H1 (cell line): ENCODE measurements around the gene CMSS1. TPM values are rescaled to one million over a fixed set of nuclear protein-coding genes. Genes with fewer than 3 reads are reported as not detected.

Experiments used
- CTCF ChIA-PET: fragments of 300-600 bp; sonication (Branson Sonifier 250); formaldehyde crosslinking; loops from one replicate; lab custom pipeline; 2021; ENCODE audit not compliant: partially characterized antibody; lab: Charles Lee
- POLR2A ChIA-PET: fragments of 300-600 bp; sonication (Branson Sonifier 250); formaldehyde crosslinking; loops from one replicate; lab custom pipeline; 2021; ENCODE audit warnings: inconsistent platforms; ENCODE audit not compliant: partially characterized antibody; lab: Charles Lee
- DNase-seq, 2 experiments: peaks; one replicate each; pipeline versions ENCODE4 v3.0.0 to v3.0.0-alpha.2; 2010 to 2022; ENCODE audit warnings: low spot score in 2 of 2, low read depth in 1 of 2, mixed read lengths in 1 of 2
- FAIRE-seq: peaks from 2 replicates; lab custom pipeline; 2011; peaks lifted over from hg19 to GRCh38; lab: Jason Lieb, UNC
- H2AFZ ChIP-seq: 2 replicates; pipeline ENCODE4 v1.8.1; 2012; ENCODE audit warnings: low read length, inconsistent platforms
- H2AK5ac ChIP-seq: 2 replicates; pipeline ENCODE4 v1.6.1; 2013; ENCODE audit warnings: low read depth, low read length
- H2BK120ac ChIP-seq: replicated peaks from 2 replicates; pipeline ENCODE3; 2013; ENCODE audit warnings: low read depth, low read length, inconsistent platforms
- H2BK12ac ChIP-seq: 2 replicates; pipeline ENCODE4 v1.6.1; 2013; ENCODE audit warnings: low read depth, low read length
- H2BK15ac ChIP-seq: 2 replicates; pipeline ENCODE4 v1.6.1; 2013; ENCODE audit warnings: low read length
- H2BK20ac ChIP-seq: 2 replicates; pipeline ENCODE4 v1.6.1; 2013; ENCODE audit warnings: low read length
- H2BK5ac ChIP-seq: 2 replicates; pipeline ENCODE4 v1.6.1; 2013; ENCODE audit warnings: low read depth, low read length
- H3K14ac ChIP-seq: 2 replicates; pipeline ENCODE4 v1.6.1; 2013; ENCODE audit warnings: inconsistent platforms; ENCODE audit not compliant: insufficient read length
- H3K18ac ChIP-seq: 2 replicates; pipeline ENCODE4 v1.6.1; 2013; ENCODE audit warnings: low read length; ENCODE audit errors: extremely low read depth
- H3K23ac ChIP-seq: 2 replicates; pipeline ENCODE4 v1.6.1; 2013; ENCODE audit warnings: inconsistent platforms; ENCODE audit not compliant: insufficient read length
- H3K23me2 ChIP-seq: 2 replicates; pipeline ENCODE4 v1.6.1; 2013; ENCODE audit warnings: low read depth, low read length
- H3K27ac ChIP-seq: 2 replicates; pipeline ENCODE4 v1.6.1; 2011; ENCODE audit warnings: low read depth, low read length, inconsistent platforms
- H3K27me3 ChIP-seq, 4 experiments: replicated peaks in 1 of 4; 1 replicate in 1 of 4; 2 replicates in 3 of 4; pipeline versions ENCODE4 v1.6.1 to v1.8.1; 2011 to 2013; ENCODE audit warnings: low read length in 3 of 4, mild to moderate bottlenecking in 3 of 4, inconsistent platforms in 2 of 4, mixed read lengths in 2 of 4, moderate library complexity in 1 of 4; ENCODE audit not compliant: control insufficient read depth in 3 of 4, insufficient read depth in 3 of 4; ENCODE audit errors: extremely low read depth in 1 of 4
- H3K36me3 ChIP-seq, 4 experiments: 2 replicates each; pipeline versions ENCODE4 v1.6.1 to v1.8.1; 2011 to 2013; ENCODE audit warnings: mild to moderate bottlenecking in 4 of 4, low read length in 3 of 4, moderate library complexity in 2 of 4, control low read depth in 1 of 4, inconsistent platforms in 1 of 4; ENCODE audit not compliant: insufficient read depth in 4 of 4, control insufficient read depth in 2 of 4
- H3K4ac ChIP-seq: replicated peaks from 2 replicates; pipeline ENCODE3; 2013; ENCODE audit warnings: low read length, low read depth, mixed read lengths, inconsistent platforms; ENCODE audit not compliant: insufficient read length
- H3K4me1 ChIP-seq, 4 experiments: replicated peaks in 1 of 4; 1 replicate in 1 of 4; 2 replicates in 3 of 4; pipeline versions ENCODE4 v1.6.1 to v1.8.1; 2011 to 2013; ENCODE audit warnings: low read length in 3 of 4, inconsistent platforms in 2 of 4, mixed read lengths in 1 of 4; ENCODE audit not compliant: insufficient read depth in 4 of 4, control insufficient read depth in 3 of 4
- H3K4me2 ChIP-seq, 2 experiments: 2 replicates each; pipeline versions ENCODE4 v1.6.1 to v1.8.1; 2011 to 2013; ENCODE audit warnings: low read depth in 2 of 2, low read length in 2 of 2, control low read depth in 1 of 2, inconsistent platforms in 1 of 2, mild to moderate bottlenecking in 1 of 2; ENCODE audit not compliant: insufficient read depth in 1 of 2
- H3K4me3 ChIP-seq, 4 experiments: fragments of 200-600, 300-600 bp in 1 of 4; sonication (generic), shearing (Covaris generic), sonication (Bioruptor Twin) in 1 of 4; 2 replicates each; pipeline versions ENCODE4 v1.5.1 to v1.8.1; 2011 to 2016; ENCODE audit warnings: low read length in 4 of 4, low read depth in 3 of 4, control low read depth in 2 of 4, inconsistent platforms in 2 of 4, mild to moderate bottlenecking in 2 of 4, mixed read lengths in 1 of 4, moderate library complexity in 1 of 4; ENCODE audit not compliant: insufficient read depth in 2 of 4; ENCODE audit errors: extremely low read depth in 1 of 4
- H3K56ac ChIP-seq: replicated peaks from 2 replicates; pipeline ENCODE3; 2013; ENCODE audit warnings: low read depth, mild to moderate bottlenecking, mixed read lengths, low read length, inconsistent platforms; ENCODE audit not compliant: insufficient read length
- H3K79me1 ChIP-seq: 2 replicates; pipeline ENCODE4 v1.6.1; 2013; ENCODE audit warnings: low read depth, low read length, control low read depth
- H3K79me2 ChIP-seq, 2 experiments: 2 replicates each; pipeline versions ENCODE4 v1.6.1 to v1.8.1; 2012 to 2013; ENCODE audit warnings: low read length in 2 of 2, mild to moderate bottlenecking in 2 of 2, inconsistent platforms in 1 of 2; ENCODE audit not compliant: insufficient read depth in 2 of 2, control insufficient read depth in 1 of 2
- H3K9ac ChIP-seq, 4 experiments: replicated peaks in 1 of 4; 1 replicate in 1 of 4; 2 replicates in 3 of 4; pipeline versions ENCODE4 v1.6.1 to v1.8.1; 2011 to 2013; ENCODE audit warnings: low read depth in 3 of 4, low read length in 3 of 4, control low read depth in 2 of 4, mild to moderate bottlenecking in 2 of 4, moderate library complexity in 2 of 4, inconsistent platforms in 1 of 4; ENCODE audit errors: extremely low read depth in 1 of 4
- H3K9me3 ChIP-seq, 2 experiments: 2 replicates each; pipeline versions ENCODE4 v1.6.1 to v1.8.1; 2012 to 2013; ENCODE audit warnings: mild to moderate bottlenecking in 2 of 2, moderate library complexity in 2 of 2, control low read depth in 1 of 2, inconsistent platforms in 1 of 2, low read depth in 1 of 2, low read length in 1 of 2, mixed read lengths in 1 of 2; ENCODE audit not compliant: insufficient read depth in 2 of 2
- H4K20me1 ChIP-seq, 2 experiments: replicated peaks in 1 of 2; 2 replicates each; pipeline versions ENCODE3 to v1.8.1; 2011 to 2013; ENCODE audit warnings: inconsistent platforms in 2 of 2, low read length in 2 of 2, mild to moderate bottlenecking in 1 of 2; ENCODE audit not compliant: insufficient read depth in 2 of 2, control insufficient read depth in 1 of 2
- H4K5ac ChIP-seq: 2 replicates; pipeline ENCODE4 v1.6.1; 2013; ENCODE audit warnings: low read length, low read depth, mixed read lengths, inconsistent platforms; ENCODE audit not compliant: insufficient read length
- H4K8ac ChIP-seq: 2 replicates; pipeline ENCODE4 v1.8.0; 2013; ENCODE audit warnings: mild to moderate bottlenecking, moderate library complexity, low read length, inconsistent platforms; ENCODE audit not compliant: insufficient read depth; ENCODE audit errors: extremely low read depth
- H4K91ac ChIP-seq: replicated peaks from 2 replicates; pipeline ENCODE3; 2013; ENCODE audit warnings: low read length, mixed read lengths, inconsistent platforms; ENCODE audit not compliant: insufficient read length
- CBX5 ChIP-seq: fragments of 300-800, 300-1000 bp; sonication (generic); IDR thresholded peaks from 2 replicates; pipeline ENCODE4 v1.7.1; 2016; ENCODE audit warnings: antibody characterized with exemption, low read length, low read depth
- CREB1 ChIP-seq: IDR thresholded peaks from 2 replicates; pipeline ENCODE4 v1.6.1; 2012; ENCODE audit warnings: inconsistent platforms
- HDAC2 ChIP-seq, 2 experiments: fragments of 300-600 bp in 1 of 2; sonication (generic) in 1 of 2; IDR thresholded peaks; 2 replicates each; pipeline ENCODE4 v1.6.1; 2011 to 2012; ENCODE audit warnings: low read depth in 2 of 2, low read length in 2 of 2, mild to moderate bottlenecking in 2 of 2, moderate library complexity in 2 of 2, borderline replicate concordance in 1 of 2, inconsistent platforms in 1 of 2
- POLR2A ChIP-seq, 2 experiments: IDR thresholded peaks; 1 replicate in 1 of 2; 2 replicates in 1 of 2; pipeline ENCODE4 v1.6.1; 2011; ENCODE audit warnings: low read depth in 2 of 2, low read length in 2 of 2, mild to moderate bottlenecking in 2 of 2; ENCODE audit errors: control extremely low read depth in 1 of 2
- SAP30 ChIP-seq: fragments of 300-600 bp; sonication (generic); IDR thresholded peaks from 2 replicates; pipeline ENCODE4 v1.7.1; 2012; ENCODE audit warnings: low read length, moderate library complexity, mild to moderate bottlenecking, inconsistent platforms; ENCODE audit not compliant: insufficient read depth, insufficient replicate concordance
- SRF ChIP-seq: IDR thresholded peaks from 2 replicates; pipeline ENCODE4 v1.6.1; 2011; ENCODE audit warnings: mild to moderate bottlenecking, low read depth, low read length, moderate library complexity
- TEAD4 ChIP-seq: IDR thresholded peaks from 2 replicates; pipeline ENCODE4 v1.6.1; 2012; ENCODE audit warnings: low read depth, low read length, inconsistent platforms, mixed read lengths
- WGBS, 2 experiments: shearing (Covaris generic) in 1 of 2; methylation state at CpG; one replicate each; pipeline versions ENCODE4 v1.1.6 to v1.1.7; 2013 to 2015; ENCODE audit warnings: low lambda C conversion rate in 2 of 2, mixed read lengths in 2 of 2, inconsistent platforms in 1 of 2, low coverage in 1 of 2, missing lambda C conversion rate in 1 of 2; ENCODE audit not compliant: insufficient replicate concordance in 2 of 2, insufficient coverage in 1 of 2, insufficient read length in 1 of 2; ENCODE audit errors: extremely low coverage in 1 of 2, missing lambda C conversion rate in 1 of 2; 5-methylcytosine and 5-hydroxymethylcytosine counted together
- polyA plus RNA-seq, 7 experiments: library from polyadenylated mRNA; depleted of rRNA in 3 of 7; stranded (reverse) in 5 of 7; unstranded in 2 of 7; fragments of >200 nt in 5 of 7; fragments of 200-250 nt in 2 of 7; gene quantifications; 1 replicate in 5 of 7; 2 replicates in 1 of 7; 4 replicates in 1 of 7; pipeline versions ENCODE4 v1.2.1 to v1.2.3, GENCODE V29; 2011 to 2013; ENCODE audit warnings: missing spikeins in 2 of 7, mixed read lengths in 2 of 7
- total RNA-seq: library from RNA; stranded (reverse); fragmentation: NEBNext Ultra II Directional; extraction: Animal tissue kit (Norgen Biotek cat#: 25700); gene quantifications from 2 replicates; pipeline ENCODE4 v1.2.1, GENCODE V29; 2021

The CMSS1 gene
- total and polyA plus RNA-seq, 2 of the 8 experiments (the other 6 are each of a cell fraction or from before 2014, with no cell fraction given), result 15.2 to 75.1 TPM

DNA sequence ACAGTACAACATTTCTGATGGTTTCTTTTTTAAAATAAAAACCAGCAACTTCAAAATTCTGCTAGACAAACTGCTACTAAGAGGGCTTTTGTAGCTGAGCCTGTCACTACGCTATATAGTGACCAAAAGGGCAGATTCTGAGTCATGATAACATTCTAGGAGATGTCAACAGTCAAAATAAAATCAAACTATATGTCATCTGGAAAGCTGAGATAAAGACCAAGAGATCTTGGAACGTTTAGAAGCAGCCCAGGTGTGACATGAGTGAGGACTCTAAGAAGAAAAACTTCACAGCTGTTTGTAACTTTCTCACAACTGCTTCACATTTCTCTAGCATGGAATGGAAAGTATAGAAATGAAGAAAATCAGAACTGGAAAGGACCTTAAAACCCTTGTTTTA, 212.0 kb downstream of the CMSS1 start:
- Histone ChIP-seq H3K4me2 (no peak overlapping the region), H3K56ac (no peak overlapping the region), H4K91ac (no peak overlapping the region), H4K8ac (no peak overlapping the region), H3K27ac (no peak overlapping the region), H3K9ac (no peak overlapping the region), H3K4me1 (peaks cover 0 to 5% (median 0%) of the 10 kb centered on the region in 4 experiments; a peak in 2 of 7 replicates), H4K5ac (no peak overlapping the region), H2AFZ (no peak overlapping the region), H3K4ac (no peak overlapping the region), H3K79me2 (no peaks in the 10 kb centered on the region), H3K4me3 (no peak overlapping the region), H3K27me3 (no peaks in the 10 kb centered on the region), H3K9me3 (no peaks in the 10 kb centered on the region), H2BK20ac (no peak overlapping the region), H4K20me1 (no peaks in the 10 kb centered on the region), H3K23ac (no peak overlapping the region), H2BK5ac (no peak overlapping the region), H3K79me1 (no peaks in the 10 kb centered on the region), H2BK12ac (no peak overlapping the region), H3K23me2 (no peaks in the 10 kb centered on the region), H3K14ac (no peak overlapping the region), H2BK120ac (no peak overlapping the region), H3K36me3 (no peaks in the 10 kb centered on the region), H2BK15ac (no peak overlapping the region), H2AK5ac (no peak overlapping the region), H3K18ac (no peak overlapping the region)
- ChIA-PET CTCF (interaction anchor here (0.7 to 1.2 kb wide), 4 partner anchors 8 to 225 kb away, joined by 3 to 4 read pairs (median 3); no protein-coding TSS in a partner anchor), POLR2A (interaction anchor here (1.7 kb wide), 1 partner anchor 11 kb away, joined by 4 read pairs; no protein-coding TSS in a partner anchor)
- 95% methylated on average over 2 of the region's 2 CpGs; no CpG with 5 or more reads in 1 of the 2 experiments for WGBS, 2 experiments
- DNase-seq (no peak), FAIRE-seq (no peak)
- TF ChIP-seq SAP30 (no peak), CBX5 (no peak), TEAD4 (no peak), SRF (no peak), CREB1 (no peak), POLR2A (IDR thresholded peaks at IDR 0.05; ENCODE audit: control extremely low read depth in 1 of 2, low read depth in 2 of 2, low read length in 2 of 2) (no peak), HDAC2 (IDR thresholded peaks at IDR 0.05; ENCODE audit: borderline replicate concordance in 1 of 2, low read depth in 2 of 2, low read length in 2 of 2) (no peak)
